SJCRH30 (cell line): ENCODE measurements around the gene CCM2L. TPM values are rescaled to one million over a fixed set of nuclear protein-coding genes. Genes with fewer than 3 reads are reported as not detected.

Experiments
- DNase-seq, 2 experiments: peaks; one replicate each; pipeline ENCODE4 v3.0.0-alpha.2; 2015 to 2020
- H3K27ac ChIP-seq: fragments of 250-450 bp; sonication (Bioruptor Pico); 2 replicates; pipeline ENCODE4 v1.5.1; 2020; ENCODE audit warnings: mild to moderate bottlenecking, moderate library complexity
- H3K27me3 ChIP-seq: fragments of 250-450 bp; sonication (Bioruptor Pico); 2 replicates; pipeline ENCODE4 v1.5.1; 2020; ENCODE audit warnings: mild to moderate bottlenecking, moderate library complexity
- H3K36me3 ChIP-seq: fragments of 250-450 bp; sonication (Bioruptor Pico); 2 replicates; pipeline ENCODE4 v1.5.1; 2020; ENCODE audit warnings: mild to moderate bottlenecking, moderate library complexity
- H3K4me1 ChIP-seq: fragments of 250-450 bp; sonication (Bioruptor Pico); 2 replicates; pipeline ENCODE4 v1.5.1; 2020; ENCODE audit warnings: mild to moderate bottlenecking, moderate library complexity
- H3K4me3 ChIP-seq: fragments of 250-450 bp; sonication (Bioruptor Pico); 2 replicates; pipeline ENCODE4 v1.5.1; 2020; ENCODE audit warnings: mild to moderate bottlenecking, moderate library complexity
- H3K9me3 ChIP-seq: fragments of 250-450 bp; sonication (Bioruptor Pico); replicated peaks from 2 replicates; pipeline ENCODE4 v1.5.1; 2020; ENCODE audit warnings: mild to moderate bottlenecking, moderate library complexity
- total RNA-seq: library from RNA; depleted of rRNA; stranded (reverse); fragments of >200 nt; shearing (Covaris generic); gene quantifications from 2 replicates; pipeline ENCODE4 v1.2.3, GENCODE V29; 2014; rRNA removed

CCM2L gene
- total RNA-seq, 1 experiment from 2014 or later: 1.2 TPM

DNA sequence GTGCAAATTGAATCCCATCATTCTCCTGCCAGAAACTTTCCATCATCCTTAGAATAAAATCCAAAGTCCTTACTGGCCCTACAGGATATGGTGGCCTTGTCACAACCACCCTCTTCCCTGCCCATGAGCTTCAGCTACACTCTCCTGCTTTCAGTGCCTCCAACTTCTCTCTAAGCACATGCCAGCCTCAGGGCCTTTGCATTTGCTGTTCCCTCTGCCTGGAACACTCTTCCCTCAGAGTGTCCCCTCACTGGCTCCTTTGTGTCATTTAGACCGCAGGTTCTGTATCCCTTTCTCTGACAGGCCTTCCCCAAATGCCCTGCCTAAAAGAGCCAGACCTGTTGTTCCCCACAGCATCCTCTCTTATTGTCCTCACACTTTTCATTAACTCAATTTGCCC lies 60.0 kb downstream of the CCM2L start:
- Histone ChIP-seq H3K27ac (no peak overlapping the region), H3K4me1 (peaks cover 22% of the 10 kb centered on the region), H3K36me3 (no peaks in the 10 kb centered on the region), H3K9me3 (no peaks in the 10 kb centered on the region), H3K4me3 (no peak overlapping the region), H3K27me3 (peaks cover 2% of the 10 kb centered on the region; the same call in 1 of the 2 replicates)
- no peak for DNase-seq

DNA sequence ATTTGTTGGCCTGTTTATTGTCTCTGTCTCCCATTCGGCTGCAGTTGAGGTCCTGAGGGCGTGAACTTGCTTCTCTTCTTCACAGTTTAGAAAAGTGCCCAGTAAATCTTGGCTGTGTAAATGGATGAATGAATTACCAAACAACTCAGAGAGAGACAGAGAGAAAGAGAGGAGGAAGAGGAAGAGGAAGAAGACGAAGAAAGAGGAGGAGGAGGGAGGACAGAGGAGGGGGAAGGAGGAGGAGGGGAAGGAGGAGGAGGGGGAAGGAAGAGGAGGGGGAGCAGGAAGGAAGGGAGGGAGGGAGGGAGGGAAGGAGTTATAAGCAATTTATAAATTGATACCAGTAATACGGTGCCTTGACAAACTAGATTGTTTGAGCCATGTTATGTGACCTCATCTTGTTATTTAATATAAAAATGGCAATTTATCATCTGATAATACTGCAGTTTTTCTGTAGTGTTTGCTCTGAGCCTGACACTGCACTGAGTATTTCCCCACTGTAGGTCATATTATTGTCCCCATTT lies 60.5 kb downstream of the CCM2L start:
- no peaks in the 10 kb centered on the region for H3K36me3 ChIP-seq
- no peak overlapping the region for H3K4me3 ChIP-seq
- no peak for DNase-seq
- H3K9me3 ChIP-seq: no peaks in the 10 kb centered on the region
- no peak overlapping the region for H3K27ac ChIP-seq
- no peaks in the 10 kb centered on the region; the same call in 1 of the 2 replicates for H3K27me3 ChIP-seq
- H3K4me1 ChIP-seq: peaks cover 22% of the 10 kb centered on the region

DNA sequence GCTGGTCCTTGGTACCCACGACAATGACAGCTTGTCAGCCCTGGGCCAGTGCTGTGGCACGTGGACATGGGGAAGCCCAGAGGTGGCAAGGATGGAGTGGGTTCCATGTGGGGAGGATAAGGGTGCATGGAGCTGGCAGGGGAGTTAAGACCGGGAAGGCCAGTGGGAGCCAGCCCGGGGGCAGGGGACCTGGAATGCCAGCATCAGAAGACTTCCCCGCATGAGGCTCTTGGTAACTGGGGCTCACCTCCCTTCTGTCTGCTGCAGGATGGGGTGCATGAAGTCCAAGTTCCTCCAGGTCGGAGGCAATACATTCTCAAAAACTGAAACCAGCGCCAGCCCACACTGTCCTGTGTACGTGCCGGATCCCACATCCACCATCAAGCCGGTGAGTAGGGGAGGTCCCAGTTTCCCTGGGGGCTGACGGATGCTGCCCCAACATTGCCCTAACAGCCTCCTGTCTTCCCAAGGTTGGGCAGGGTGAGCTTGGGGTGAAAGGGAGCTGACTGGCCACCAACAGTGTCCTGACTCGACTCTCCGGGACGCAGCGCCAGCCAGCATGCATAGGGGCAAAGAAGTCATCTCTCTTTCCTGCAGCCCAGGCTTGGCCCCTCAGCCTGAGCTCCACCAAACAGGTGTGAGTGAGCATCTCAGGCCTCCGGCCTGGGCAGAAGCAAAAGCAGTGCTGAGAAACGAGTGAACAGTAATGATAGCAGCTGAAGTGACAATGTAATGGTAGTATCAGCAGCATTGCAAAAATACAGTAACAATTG lies 61.3 kb downstream of the CCM2L start:
- Histone ChIP-seq H3K36me3 (no peaks in the 10 kb centered on the region), H3K4me1 (peaks cover 22% of the 10 kb centered on the region), H3K9me3 (no peaks in the 10 kb centered on the region)

DNA sequence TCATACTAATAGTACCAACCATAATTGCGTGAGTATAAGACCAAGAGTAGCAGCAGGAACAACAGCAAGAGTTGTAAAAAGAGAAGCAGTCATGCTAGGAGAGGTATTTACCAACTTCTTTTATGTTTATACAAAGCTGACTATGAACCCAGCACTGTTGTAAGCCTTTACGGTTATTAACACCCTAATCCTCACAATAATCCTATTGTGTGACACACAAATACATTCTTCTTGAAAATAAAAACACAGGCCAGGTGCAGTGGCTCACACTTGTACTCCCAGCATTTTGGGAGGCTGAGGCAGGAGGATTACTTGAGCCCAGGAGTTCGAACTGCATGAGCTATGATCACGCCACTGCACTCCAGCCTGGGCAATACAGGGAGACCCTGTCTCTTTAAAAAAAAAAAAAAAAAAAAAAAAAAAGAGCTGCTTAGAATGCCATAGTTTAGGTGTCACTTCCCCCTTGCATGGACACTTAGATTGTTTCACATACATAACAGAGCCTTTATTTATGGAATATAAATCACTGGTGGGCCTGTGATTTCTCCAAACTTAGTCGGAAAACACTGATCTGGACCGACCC lies 62.0 kb downstream of the CCM2L start:
- H3K36me3 ChIP-seq: no peaks in the 10 kb centered on the region
- DNase-seq: peak; percentile 51 to 72
- H3K9me3 ChIP-seq: no peaks in the 10 kb centered on the region
- H3K27ac ChIP-seq: peak overlapping the region; percentile 37
- H3K4me3 ChIP-seq: no peak overlapping the region
- H3K27me3 ChIP-seq: no peaks in the 10 kb centered on the region; the same call in 1 of the 2 replicates
- peaks cover 22% of the 10 kb centered on the region for H3K4me1 ChIP-seq

More for the DNA sequence above, 61.3 kb downstream of the CCM2L start:
- Histone ChIP-seq H3K27ac (peak overlapping the region; percentile 37), H3K27me3 (no peaks in the 10 kb centered on the region; the same call in 1 of the 2 replicates), H3K4me3 (no peak overlapping the region)
- DNase-seq: peak; percentile 63 to 76

DNA sequence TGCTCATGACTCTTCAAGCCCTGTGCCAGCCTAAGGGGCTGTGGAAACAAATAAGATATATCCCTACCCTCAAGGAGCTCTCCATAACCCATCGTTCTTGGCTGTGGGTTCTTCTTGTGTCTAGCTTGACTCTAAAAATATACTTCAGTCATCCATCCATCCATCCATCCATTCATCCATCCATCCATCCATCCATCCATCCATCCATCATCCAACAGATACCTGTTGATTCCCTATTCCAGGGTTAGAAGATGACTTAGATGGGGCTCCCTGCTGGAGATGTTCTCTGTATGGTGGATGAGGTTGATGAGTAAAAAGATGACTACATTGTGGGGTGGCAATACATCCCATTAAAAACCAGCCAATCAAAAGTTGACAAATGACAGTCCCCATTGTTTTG lies 65.3 kb downstream of the CCM2L start:
- DNase-seq: no peak
- H3K27ac ChIP-seq: no peak overlapping the region
- H3K4me3 ChIP-seq: no peak overlapping the region
- H3K27me3 ChIP-seq: 0 out of 2 replicates have a peak, but pooled peaks cover 2% of the 10 kb centered on the region
- H3K9me3 ChIP-seq: no peaks in the 10 kb centered on the region
- H3K4me1 ChIP-seq: peaks cover 22% of the 10 kb centered on the region
- H3K36me3 ChIP-seq: no peaks in the 10 kb centered on the region

DNA sequence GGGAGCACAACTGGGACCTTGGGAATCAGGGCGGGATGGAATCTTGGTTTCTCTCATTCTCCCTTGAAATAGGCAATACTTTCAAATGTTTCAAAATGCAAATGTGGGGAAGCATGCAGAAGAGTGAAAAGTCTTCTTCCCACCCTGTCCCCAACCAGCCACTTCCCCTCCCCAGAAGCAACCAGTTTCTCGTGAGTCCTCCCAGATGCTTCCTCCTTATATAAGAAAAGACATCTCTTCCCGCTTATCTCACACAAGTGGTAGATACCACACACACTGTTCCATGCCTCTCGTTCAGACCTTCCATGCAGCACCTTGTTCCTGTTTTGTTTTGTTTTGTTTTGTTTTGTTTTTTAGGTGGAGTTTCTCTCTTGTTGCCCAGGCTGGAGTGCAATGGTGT lies 67.0 kb downstream of the CCM2L start:
- H3K27ac ChIP-seq: no peak overlapping the region
- H3K27me3 ChIP-seq: 0 out of 2 replicates have a peak, but pooled peaks cover 8% of the 10 kb centered on the region
- DNase-seq: no peak
- H3K4me3 ChIP-seq: no peak overlapping the region
- peaks cover 10% of the 10 kb centered on the region for H3K4me1 ChIP-seq
- no peaks in the 10 kb centered on the region for H3K9me3 ChIP-seq
- H3K36me3 ChIP-seq: no peaks in the 10 kb centered on the region

DNA sequence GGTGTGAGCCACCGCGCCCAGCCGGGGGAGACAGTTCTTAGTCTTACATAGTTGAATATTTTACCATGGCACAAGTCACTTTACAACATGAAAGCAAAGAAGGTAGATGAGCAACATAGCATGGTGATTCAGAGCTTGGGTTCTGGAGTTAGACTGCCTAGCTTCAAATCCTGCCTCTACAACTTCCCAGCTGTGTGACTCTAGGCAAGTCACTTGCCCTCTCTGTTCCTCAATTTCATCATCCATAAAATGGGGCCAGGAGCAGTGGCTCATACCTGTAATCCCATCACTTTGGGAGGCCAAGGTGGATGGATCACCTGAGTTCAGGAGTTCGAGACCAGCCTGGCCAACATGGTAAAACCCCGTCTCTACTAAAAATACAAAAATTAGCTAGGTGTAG lies 68.1 kb downstream of the CCM2L start:
- peaks cover 18% of the 10 kb centered on the region; the same call in 1 of the 2 replicates for H3K27me3 ChIP-seq
- H3K27ac ChIP-seq: no peak overlapping the region
- no peaks in the 10 kb centered on the region for H3K36me3 ChIP-seq
- H3K9me3 ChIP-seq: no peaks in the 10 kb centered on the region
- DNase-seq: no peak
- H3K4me1 ChIP-seq: no peaks in the 10 kb centered on the region
- no peak overlapping the region for H3K4me3 ChIP-seq

DNA sequence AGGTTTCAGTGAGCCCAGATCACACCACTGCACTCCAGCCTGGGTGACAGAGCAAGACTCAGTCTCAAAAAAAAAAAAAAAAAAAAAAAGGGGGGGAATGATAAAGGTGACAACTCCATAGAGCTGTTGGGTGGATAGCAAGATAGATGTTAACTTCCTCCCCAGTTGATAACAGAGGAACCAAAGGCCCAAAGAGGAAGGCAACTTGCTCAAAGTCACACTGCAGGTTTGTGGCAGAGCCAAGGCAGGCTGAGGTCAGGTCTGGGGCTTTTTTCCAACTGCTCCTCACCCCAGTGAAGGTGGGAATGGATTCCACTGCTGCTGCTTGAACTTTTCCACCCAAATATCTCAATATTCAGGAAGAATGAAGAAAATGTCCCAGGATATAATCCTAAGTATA lies 68.6 kb downstream of the CCM2L start:
- no peaks in the 10 kb centered on the region for H3K9me3 ChIP-seq
- no peaks in the 10 kb centered on the region for H3K4me1 ChIP-seq
- H3K4me3 ChIP-seq: no peak overlapping the region
- H3K27me3 ChIP-seq: peaks cover 21% of the 10 kb centered on the region; the same call in 1 of the 2 replicates
- DNase-seq: no peak
- no peaks in the 10 kb centered on the region for H3K36me3 ChIP-seq
- no peak overlapping the region for H3K27ac ChIP-seq

DNA sequence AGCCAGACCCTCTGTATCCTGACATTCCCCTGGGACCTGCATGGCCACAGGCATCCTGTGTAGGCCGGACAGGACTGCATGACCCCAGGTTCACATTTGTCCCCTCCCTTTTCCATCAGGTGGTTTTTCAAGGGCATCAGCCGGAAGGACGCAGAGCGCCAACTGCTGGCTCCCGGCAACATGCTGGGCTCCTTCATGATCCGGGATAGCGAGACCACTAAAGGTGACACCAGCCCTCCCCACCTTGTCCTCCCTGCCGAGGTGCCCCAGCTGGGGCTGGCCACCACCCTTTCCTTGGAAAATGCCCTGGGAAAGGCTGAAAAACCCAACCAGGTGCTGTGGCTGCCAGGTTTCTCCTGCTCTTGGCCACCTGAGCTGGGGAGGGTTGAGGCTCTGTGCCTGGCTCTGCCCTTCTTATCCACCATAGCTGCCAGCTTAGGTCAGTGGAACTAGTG lies 69.4 kb downstream of the CCM2L start:
- Histone ChIP-seq H3K27me3 (peaks cover 26% of the 10 kb centered on the region; the same call in 1 of the 2 replicates), H3K36me3 (no peaks in the 10 kb centered on the region), H3K9me3 (no peaks in the 10 kb centered on the region), H3K27ac (no peak overlapping the region), H3K4me1 (no peaks in the 10 kb centered on the region), H3K4me3 (no peak overlapping the region)
- no peak for DNase-seq

DNA sequence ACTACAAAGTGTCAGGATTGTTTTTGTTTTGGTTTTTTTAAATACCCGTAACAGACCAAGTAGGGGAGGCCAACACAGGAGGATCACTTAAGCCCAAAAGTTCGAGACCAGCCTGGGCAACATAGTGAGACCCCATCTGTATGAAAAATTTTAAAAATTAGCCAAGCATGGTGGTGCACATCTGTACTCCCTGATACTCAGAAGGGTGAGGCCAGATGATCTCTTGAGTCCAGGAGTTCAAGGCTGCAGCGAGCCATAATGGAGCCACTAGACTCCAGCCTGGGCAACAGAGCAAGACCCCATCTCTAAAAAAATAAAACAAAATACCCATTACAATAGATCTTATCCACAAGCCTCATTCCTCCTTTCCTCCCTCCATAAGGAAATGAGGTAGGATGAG lies 70.5 kb downstream of the CCM2L start:
- no peak for DNase-seq
- Histone ChIP-seq H3K4me3 (no peak overlapping the region), H3K27me3 (peaks cover 28% of the 10 kb centered on the region; the same call in 1 of the 2 replicates), H3K36me3 (no peaks in the 10 kb centered on the region), H3K27ac (no peak overlapping the region), H3K4me1 (no peaks in the 10 kb centered on the region), H3K9me3 (no peaks in the 10 kb centered on the region)

Other genes with a start within 250 kb of the CCM2L start
- 3.1 and 3.5 TPM in 2 replicates for gene MYLK2, start 191.1 kb upstream of the CCM2L start, total RNA-seq
- 55.5 and 69.0 TPM in 2 replicates for gene FOXS1, start 164.8 kb upstream of the CCM2L start, total RNA-seq
- gene DUSP15, start 139.9 kb upstream of the CCM2L start, total RNA-seq: 2.5 and 2.9 TPM in 2 replicates
- 0.05 TPM in 1 of 2 replicates, not detected in the other for gene TTLL9, start 139.8 kb upstream of the CCM2L start, total RNA-seq
- gene PDRG1, start 58.4 kb upstream of the CCM2L start, total RNA-seq: 23.9 and 24.0 TPM in 2 replicates
- 0.02 and 0.03 TPM in 2 replicates for gene XKR7, start 42.3 kb upstream of the CCM2L start, total RNA-seq
- not detected in 2 replicates for gene HCK, start 41.8 kb downstream of the CCM2L start, total RNA-seq
- gene TM9SF4, start 99.3 kb downstream of the CCM2L start, total RNA-seq: 40.0 and 42.6 TPM in 2 replicates
- gene PLAGL2, start 197.3 kb downstream of the CCM2L start, total RNA-seq: 19.7 and 21.5 TPM in 2 replicates
- gene POFUT1, start 197.4 kb downstream of the CCM2L start, total RNA-seq: 63.0 and 66.6 TPM in 2 replicates